Neural progenitor cell (in vitro differentiated cells): ENCODE results near the gene SLC6A12.

Experiments used
- EZH2 ChIP-seq: fragments of 200-600 bp; sonication (generic); IDR thresholded peaks from 2 replicates; pipeline ENCODE4 v1.6.1; 2017; ENCODE audit warnings: antibody characterized with exemption, mild to moderate bottlenecking, moderate library complexity
- EZH2phosphoT487 ChIP-seq: fragments of 200-600 bp; sonication (generic); IDR thresholded peaks from 2 replicates; pipeline ENCODE4 v1.6.1; 2017; ENCODE audit warnings: antibody characterized with exemption
- TF ChIP-seq, protein P1 (sequence below): fragments of 200-600 bp; sonication (generic); IDR thresholded peaks from 2 replicates; pipeline ENCODE4 v1.5.1; 2017; ENCODE audit warnings: antibody characterized with exemption, mild to moderate bottlenecking

DNA sequence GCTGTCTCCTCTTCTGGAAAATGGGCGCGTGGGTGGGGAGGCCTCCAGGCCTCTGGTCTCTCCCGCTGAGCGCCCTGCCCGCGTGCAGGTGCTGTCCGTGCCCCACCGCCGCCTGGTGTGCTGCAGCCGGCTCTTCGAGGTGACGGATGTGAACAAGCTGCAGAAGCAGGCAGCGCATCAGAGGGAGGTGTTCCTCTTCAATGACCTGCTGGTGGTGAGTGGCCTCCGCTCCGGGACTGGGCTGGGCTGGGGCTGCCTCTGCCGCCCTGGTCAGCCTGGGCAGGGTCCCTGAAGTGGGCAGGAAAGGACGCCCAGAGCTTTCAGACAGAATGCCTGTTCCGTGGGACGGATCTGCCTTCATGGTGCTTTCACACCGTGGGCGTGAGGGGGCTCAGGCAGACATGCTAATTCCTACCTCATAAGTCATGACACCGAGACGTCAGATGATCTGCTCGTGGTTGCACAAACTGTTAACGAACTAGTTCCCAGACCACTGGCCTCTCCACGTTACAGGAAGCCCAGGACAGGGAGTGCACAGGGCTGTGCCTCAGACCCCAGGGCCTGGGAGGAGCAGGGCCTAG is 50.5 kb downstream of the SLC6A12 start:
- TF ChIP-seq, protein P1, sequence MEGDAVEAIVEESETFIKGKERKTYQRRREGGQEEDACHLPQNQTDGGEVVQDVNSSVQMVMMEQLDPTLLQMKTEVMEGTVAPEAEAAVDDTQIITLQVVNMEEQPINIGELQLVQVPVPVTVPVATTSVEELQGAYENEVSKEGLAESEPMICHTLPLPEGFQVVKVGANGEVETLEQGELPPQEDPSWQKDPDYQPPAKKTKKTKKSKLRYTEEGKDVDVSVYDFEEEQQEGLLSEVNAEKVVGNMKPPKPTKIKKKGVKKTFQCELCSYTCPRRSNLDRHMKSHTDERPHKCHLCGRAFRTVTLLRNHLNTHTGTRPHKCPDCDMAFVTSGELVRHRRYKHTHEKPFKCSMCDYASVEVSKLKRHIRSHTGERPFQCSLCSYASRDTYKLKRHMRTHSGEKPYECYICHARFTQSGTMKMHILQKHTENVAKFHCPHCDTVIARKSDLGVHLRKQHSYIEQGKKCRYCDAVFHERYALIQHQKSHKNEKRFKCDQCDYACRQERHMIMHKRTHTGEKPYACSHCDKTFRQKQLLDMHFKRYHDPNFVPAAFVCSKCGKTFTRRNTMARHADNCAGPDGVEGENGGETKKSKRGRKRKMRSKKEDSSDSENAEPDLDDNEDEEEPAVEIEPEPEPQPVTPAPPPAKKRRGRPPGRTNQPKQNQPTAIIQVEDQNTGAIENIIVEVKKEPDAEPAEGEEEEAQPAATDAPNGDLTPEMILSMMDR, result no peak
- TF ChIP-seq EZH2 (no peak), EZH2phosphoT487 (no peak)
